A375 (cell line): ENCODE results near the gene SEC14L5. TPM values are rescaled to one million over a fixed set of nuclear protein-coding genes. Genes with fewer than 3 reads are reported as not detected.

Experiments
- total RNA-seq: library from RNA; depleted of rRNA; stranded (reverse); fragments of >200 nt; shearing (Covaris generic); gene quantifications from 2 replicates; pipeline ENCODE4 v1.2.3, GENCODE V29; 2014; rRNA removed

Gene SEC14L5
- total RNA-seq, result not detected in 2 replicates

DNA sequence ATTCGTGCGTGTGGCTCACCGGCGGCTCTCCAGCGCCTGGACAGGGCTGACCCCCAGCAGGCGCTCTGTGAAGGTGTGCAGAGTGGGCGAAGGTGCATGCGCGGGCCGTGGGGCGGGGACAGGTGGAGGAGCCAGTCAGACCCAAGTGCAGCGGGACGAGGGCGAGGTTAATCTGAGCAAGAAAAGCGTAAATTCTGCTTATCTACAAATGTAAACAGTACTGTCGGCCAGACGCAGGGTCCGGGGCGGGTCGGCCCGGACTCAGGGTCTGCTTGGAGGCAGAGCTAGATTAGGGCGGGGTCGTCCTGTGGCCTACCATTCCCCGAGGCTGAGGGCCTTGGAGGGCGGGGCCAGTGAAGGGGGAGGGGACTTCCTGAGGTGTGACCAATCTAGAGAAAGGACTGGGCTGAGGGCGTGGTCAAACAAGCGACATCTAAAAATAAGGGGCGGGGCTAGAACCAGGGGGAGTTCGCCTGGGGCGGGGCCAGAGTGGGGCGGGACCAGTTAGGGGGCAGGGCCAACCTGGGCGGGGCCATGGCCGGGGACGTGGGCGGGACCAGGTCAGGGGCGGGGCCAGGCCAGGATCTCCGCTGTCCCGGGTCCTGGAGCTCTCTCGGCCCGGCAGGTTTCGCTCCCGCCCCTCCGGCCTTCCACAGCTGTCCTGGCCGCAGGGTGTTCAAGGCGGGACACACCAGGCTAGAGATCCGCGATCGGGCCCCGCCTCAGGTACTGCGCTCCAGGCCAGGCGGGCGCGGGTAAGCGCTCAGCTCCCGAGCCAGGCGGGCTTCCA, at the start of gene SEC14L5:
TSS of gene SEC14L5 (plus strand) at position 611 of the 790 bp plus-strand sequence. CDS start 994 bp downstream, outside the sequence.

GRCh38 chr16:4936991-4937781, 20.9 kb upstream of the SEC14L5 start, which contains the start of gene PPL:
PPL (minus strand) TSS chr16:4937148; CDS start chr16:4937045, 103 bp downstream.

GRCh38 chr16:5033256-5034166, 75.4 kb downstream of the SEC14L5 start, which contains the start of gene NAGPA:
NAGPA (minus strand) TSS chr16:5033935; CDS start chr16:5033914, 21 bp downstream.

DNA sequence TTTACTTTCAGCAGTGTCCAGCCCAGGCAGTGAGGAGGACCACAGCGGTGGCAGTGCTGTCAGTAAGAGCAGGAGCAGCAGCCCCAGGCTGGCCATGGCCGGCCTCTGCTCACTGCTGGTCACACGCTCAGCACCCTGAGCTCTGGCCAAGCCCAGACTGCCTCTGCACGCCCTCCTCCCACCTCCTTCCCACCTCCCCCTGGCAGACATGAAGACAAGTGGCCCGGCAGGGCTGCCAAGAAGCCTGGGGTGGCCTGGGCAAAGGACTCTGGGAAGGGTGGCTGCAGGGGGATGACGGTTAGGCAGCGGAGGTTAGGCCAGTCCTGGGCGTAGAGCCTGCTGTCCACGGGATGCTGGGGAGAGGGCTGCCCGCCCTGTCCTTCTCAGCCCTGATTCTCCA, 107.7 kb downstream of the SEC14L5 start, which contains the start of gene C16orf89:
TSS of gene C16orf89 (minus strand) at position 144 of the 400 bp plus-strand sequence. CDS start at position 96, 48 bp downstream.

Other genes starting within 250 kb of the SEC14L5 start
- gene ANKS3, start 224.1 kb upstream of the SEC14L5 start, total RNA-seq, result 21.2 and 22.8 TPM in 2 replicates
- 0.93 and 1.5 TPM in 2 replicates for gene DNAAF8, start 223.8 kb upstream of the SEC14L5 start, total RNA-seq
- gene ZNF500, start 191.2 kb upstream of the SEC14L5 start, total RNA-seq, result 7.8 and 8.6 TPM in 2 replicates
- 0.08 TPM in 1 of 2 replicates, not detected in the other for gene SEPTIN12, start 170.0 kb upstream of the SEC14L5 start, total RNA-seq
- not detected in 2 replicates for gene SMIM22, start 163.0 kb upstream of the SEC14L5 start, total RNA-seq
- 15.1 and 17.3 TPM in 2 replicates for gene ROGDI, start 155.7 kb upstream of the SEC14L5 start, total RNA-seq
- gene GLYR1, start 111.0 kb upstream of the SEC14L5 start, total RNA-seq, result 40.2 and 47.4 TPM in 2 replicates
- 42.4 and 44.3 TPM in 2 replicates for gene UBN1, start 110.8 kb upstream of the SEC14L5 start, total RNA-seq
- gene PPL, start 21.2 kb upstream of the SEC14L5 start, total RNA-seq, result 0.26 and 0.27 TPM in 2 replicates
- 17.6 and 23.9 TPM in 2 replicates for gene NAGPA, start 75.6 kb downstream of the SEC14L5 start, total RNA-seq
- not detected in 2 replicates for gene C16orf89, start 107.6 kb downstream of the SEC14L5 start, total RNA-seq
- gene ALG1, start 113.5 kb downstream of the SEC14L5 start, total RNA-seq, result 28.3 and 31.5 TPM in 2 replicates
- gene EEF2KMT, start 139.5 kb downstream of the SEC14L5 start, total RNA-seq, result 14.9 and 15.6 TPM in 2 replicates